Measurements from ENCODE around the gene TMEM132E.

Gene TMEM132E

DNA sequence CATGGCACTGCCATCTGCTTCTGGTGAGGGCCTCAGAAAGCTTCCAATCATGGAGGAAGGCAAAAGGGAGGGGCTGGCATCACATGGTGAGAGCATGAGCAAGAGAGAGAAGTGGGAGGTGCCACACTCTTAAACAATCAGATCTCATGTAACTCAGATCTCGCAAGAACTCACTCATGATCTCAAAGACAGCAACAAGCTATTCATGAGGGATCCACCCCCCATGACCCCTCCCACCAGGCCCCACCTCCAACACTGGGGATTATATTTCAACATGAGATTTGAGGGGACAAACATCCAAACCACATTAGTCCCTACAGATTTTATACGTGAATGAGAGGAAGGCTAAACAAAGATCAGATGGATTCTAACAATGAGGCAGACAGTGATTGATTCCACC is 8.9 kb upstream of the TMEM132E start:
- no peak for DNase-seq (ENCODE audit: low read depth)

DNA sequence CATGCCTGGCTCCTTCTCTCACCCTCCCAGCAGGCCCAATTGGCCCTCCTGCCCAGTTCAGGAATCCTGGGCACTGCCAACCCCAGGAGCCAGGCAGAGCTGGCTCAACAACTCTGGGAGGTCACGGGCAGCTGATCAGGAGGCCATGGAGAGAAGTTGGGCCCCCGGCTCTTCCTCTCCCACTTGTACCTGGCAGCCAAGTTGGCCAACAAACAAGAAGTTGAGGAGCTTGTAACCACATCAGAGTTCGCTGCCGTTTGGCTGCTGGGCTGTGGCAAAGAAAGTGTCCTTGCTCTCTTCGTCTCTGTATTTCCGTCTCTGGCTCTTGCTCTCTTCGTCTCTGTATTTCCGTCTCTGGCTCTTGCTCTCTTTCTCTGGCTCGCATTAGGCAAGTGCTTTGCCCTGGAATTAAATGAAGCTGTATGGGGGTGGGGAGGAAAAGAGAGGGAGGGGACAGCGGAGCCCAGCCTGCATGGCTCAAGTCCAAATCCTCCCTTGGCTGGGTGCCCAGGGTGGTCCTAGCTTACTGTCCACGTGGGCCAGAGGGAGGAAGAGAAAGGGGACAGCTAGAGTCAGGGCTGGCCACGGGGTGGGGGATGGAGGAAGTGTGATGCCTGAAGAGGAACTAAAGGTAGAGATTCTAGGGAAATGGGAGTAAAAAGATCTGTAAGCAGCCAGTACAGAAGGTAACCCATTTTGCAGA is 7.8 kb upstream of the TMEM132E start:
- DNase-seq (ENCODE audit: low read depth): no peak

DNA sequence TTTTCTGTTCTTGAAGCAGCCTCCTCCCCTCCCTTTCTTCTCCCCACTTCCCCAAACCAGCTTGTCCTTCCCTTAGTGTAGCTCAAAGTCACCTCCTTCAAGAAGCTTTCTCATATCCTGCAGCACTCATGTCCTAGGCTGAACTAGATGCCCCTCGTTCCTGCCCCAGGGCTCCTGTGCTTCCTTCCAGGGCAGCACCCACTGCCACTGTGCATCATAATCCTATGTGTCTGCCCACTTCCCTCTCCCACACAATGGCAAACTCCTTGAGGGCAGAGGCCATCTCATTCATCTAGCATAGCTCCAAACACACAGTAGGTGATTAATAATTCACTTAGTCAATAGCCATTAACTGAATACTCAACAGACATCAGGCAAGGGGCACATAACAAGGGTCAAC is 6.9 kb upstream of the TMEM132E start:
- no peak for DNase-seq (ENCODE audit: low read depth)

DNA sequence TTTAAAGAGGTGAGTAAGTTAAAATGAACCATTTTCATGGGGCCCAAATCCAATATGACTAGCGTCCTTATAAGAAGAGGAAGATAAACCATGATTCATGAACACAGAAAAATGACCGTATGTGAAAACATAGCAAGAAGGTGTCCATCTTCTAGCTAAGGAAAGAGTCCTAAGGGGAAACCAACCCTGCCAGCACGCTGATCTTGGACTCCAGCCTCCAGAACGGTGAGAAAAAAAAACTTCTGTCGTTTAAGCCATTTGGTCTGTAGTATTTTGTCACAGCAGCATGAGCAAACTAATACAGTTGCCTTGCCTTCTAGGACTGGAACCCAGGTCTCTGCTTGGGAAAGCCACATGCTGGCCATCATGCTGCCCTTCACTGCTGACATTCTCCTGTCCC is 4.2 kb upstream of the TMEM132E start:
- no peak for DNase-seq (ENCODE audit: low read depth)

DNA sequence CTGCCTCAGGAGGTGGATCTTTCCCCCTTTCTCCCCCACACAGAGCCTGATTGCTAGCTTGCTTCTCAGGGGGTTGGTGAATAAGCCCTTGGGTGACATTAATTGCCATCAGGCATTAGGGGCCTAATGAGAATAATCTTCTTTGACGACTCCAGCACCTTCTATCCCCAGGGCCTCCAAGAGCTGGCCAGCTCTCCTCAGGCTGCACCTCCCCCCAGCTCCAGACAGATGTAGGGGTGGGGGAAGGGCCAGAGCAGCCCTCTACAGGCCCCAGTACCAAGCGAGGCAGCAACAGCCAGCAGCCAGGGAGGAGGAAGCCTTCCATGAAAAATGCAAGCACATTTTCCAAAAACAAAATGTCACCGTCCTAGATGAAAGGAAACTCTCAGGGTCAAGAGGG is 1.4 kb upstream of the TMEM132E start:
- DNase-seq (ENCODE audit: low read depth): no peak

DNA sequence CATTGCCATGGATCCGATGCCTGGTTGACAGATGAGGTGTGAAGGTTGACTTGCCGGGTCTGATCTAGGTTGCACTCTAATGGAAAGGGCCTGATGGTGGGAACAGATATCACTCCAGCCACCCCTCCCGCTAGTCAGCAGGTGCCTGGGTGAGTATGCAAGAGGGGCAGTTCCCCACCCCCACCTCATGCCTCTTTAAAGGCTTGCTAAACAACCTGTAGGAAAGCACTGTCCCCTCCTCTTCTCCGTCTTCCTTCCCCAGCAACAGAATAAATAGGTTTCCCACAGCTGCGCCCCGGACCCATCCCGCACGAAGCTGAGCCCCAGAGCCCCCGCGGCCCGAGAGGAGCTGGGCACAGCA is 746 bp upstream of the TMEM132E start:
- no peak for DNase-seq (ENCODE audit: low read depth)

DNA sequence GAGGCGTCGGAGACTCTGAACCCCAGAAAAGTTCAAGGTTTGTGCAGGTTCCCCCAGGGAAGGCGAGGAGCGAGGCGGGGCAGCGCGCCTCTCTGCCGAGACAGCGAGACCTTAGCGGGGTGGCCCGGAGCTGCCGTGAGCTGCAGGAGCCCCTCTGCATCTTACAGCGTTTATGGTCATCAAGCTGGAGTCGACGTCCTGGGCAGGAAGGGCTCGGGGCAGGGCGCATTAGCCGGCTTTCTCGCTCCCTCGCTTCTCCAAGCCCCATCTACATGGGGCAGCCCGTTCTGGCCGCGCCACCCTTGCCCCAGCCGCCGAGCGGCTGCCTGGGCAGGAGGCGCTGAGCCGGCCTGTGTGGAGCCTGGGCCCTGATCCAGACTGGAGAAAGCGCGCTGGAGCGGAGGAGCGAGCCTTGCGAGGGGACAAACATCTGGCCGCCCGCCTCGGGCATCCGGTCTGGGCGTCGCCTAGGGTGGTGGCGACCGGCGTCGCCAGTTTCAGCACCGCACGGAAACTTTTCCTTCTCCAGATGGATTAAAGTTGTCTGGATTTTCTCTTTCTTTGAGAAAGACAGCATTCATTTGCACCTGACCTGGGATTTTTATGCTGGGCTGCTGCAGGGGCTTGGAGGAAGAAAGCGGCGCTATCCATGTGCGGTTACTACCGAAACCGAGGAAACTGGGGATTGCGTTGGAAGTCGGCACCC is 750 bp downstream of the TMEM132E start:
- no peak for DNase-seq (ENCODE audit: low read depth)

DNA sequence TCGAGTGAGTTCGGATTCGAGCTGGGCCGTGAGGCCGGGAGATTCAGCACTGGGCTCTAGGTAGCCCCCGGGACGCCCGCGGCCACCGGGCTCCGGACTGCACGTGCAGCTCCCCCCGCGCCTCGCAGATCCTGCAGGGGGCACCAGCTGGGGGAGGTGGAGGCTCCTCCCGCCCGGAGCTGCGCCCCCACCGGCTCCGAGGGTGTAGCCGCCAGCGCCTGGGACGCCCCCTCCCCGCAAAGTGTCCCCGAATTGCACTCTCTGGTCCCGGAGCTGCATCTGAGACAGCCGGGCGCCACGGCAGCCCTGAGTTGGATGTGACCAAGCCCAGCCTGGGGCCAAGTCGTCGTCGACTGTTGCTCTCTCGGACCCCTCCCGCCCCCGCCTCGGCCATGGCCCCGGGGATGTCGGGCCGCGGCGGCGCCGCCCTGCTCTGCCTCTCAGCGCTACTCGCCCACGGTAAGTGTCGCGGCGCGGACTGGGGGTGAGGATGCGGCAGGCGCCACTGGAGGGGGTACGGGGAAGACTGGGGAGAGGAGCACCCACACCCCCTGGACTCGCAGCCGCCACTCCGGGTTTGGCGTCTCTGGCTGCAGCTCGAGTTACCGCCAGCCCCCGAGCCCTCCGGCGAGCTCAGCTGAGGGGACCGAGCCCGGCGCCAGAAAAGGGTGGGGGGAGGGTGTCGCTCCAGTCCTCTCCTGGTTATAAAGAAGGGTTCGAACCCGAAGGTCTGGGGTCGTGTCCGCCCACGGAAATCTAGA is 1.5 kb downstream of the TMEM132E start:
- no peak for DNase-seq (ENCODE audit: low read depth)

DNA sequence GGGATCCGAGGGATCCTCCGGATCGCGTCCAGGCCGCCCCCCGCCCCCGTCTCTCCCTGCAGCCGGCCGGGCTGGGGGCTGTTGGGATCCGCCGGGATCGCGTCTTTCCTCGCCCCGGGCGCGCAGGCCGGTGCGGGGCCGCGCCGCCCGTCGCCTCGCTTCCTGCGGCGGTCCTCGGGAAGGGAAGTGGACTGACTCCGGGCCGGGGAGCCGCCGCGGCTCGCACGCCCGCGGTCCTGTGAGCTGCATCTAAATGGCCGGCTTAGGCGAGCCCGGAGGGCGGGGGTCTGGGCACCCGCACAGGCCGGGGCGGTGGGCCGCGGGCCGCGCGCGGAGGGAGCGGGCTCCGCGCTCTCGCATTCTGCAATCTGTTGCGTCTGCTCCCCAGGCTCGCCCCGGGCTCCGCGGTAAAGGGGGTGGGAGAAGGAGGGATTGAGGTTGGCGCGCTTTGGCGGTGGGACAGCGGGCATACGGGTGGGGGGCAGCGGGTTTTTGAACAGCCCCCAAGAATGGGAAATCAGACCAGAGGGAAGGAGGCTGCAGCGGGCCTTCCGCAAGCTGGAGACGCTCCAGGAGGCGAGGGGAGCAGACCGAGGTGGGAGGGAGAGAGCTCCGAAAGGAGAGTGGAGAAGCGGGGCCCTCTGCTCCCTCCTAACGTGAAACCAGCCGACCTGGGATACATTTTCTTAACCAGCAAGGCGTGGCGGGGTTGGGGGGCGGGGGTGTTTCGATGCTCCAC is 2.2 kb downstream of the TMEM132E start:
- no peak for DNase-seq (ENCODE audit: low read depth)

DNA sequence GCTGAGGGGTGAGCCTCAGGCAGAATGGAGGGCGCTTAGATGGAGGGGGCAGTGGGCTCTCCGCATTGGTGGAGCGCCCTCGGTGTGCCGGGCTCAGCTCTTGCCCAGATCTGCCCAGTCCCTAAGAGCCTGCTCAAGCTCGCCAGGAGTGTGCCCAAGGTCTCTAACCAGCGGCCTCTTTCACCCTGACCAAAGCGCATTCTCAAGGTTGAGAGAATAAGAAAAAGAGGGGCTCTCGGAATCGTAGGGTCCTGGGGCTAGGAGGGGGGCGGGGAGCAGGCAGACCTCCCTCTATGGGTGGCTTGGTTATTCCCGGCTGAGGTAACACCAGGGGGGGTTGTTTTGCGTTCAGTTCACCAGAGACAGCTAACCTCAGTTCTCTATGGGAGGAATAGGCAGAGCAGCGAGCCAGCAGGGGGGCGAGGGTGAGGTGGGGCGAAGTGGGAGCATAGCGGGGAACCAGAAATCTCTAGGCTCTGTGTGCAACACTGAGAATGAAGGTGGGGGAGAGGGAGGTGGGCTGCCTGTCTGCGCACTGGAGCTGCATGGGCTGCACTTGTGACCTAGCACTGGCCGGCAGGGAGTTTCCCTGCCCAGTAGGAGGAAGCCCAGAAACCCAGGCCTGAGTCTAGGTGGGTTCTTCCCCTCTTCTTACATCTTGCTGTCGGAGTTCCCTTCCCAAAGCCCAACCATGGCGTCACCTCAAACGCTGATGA is 3.0 kb downstream of the TMEM132E start:
- DNase-seq (ENCODE audit: low read depth): no peak

DNA sequence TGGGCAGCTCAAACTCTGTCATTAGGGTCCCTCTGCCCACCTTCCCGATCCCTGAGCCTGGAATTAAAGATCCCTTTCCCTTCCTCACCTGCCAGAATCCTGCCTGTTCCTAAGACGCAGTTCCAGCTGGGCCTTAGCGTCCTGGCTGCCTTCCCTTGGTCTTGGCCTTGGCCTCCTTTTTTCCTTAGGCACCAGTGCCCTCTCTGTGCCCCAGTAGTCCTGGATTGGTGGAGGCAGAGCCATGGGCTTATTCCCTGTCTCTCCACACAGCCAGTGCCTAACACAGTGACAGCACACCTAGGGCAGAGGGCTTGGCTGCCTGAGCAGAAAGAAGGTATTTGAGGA is 3.5 kb downstream of the TMEM132E start:
- DNase-seq (ENCODE audit: low read depth): no peak

DNA sequence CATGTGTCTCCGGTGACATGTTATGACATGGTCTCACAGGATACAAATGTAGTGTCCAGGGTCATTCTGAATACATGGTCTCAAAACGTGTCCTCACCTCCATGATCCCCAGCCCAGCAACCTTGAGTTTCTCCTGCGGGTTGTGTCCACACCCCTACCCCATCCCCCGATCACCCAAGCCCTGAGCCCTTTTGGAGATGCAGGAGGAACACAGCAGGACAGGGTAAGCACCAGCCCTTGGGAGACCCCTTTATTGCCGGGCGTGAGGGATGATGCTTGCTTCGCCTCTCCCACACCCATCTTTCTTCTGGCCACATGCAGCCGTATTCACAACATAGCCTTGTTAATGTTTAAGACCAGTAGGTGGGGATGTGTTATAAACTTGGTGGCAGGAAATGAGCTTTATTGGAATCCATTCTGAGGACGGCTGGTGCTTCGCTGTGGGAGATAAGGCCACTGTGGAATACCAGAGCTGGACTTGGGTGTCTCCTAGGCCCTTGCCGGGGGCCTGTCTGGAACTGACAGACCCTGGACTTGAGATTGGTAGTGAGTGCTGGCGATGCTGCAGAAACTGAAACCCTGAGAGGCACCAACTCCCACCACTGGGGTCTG is 5.5 kb downstream of the TMEM132E start:
- DNase-seq (ENCODE audit: low read depth): no peak

DNA sequence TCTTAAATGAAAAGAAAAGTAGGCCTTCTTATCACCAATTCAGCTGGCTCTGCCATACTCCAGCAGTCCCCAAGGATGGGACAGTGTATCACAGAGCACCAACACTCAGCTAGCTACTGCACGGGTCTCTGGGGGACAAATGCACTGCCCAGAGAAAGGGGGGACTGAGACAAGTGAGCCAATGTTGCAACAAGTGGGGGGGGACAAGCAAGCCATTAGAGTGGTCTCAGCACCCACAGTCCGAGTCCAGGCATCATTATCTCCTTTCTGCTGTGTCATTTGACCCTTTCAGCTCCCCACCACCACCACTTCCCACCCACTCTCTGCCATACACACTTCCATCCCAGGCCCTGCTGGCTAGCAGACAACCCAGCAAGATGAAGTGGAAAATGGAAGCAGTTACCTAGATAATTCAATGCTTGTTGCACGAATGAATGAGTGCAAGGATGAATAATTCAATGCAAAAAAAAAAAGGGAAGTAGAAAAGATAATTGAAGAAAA is 7.0 kb downstream of the TMEM132E start:
- no peak for DNase-seq (ENCODE audit: low read depth)

DNA sequence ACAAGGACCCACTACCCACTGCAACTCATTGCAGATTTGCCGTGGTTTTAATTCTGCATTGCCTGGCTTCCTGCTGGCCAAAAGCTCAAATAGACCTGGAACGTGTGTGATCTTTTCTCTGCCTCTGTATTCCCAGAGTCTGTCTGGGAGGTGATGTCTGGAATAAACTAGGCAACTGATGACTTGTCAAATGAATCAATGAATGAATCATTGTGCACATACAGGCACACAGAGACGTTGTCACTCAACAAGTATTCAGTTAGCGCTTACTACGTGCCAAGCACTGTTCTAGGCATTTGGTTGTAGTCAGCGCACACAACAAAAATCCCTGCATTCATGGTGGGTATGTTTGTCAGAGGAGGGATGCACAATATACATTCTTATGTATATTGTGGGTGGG is 8.9 kb downstream of the TMEM132E start:
- DNase-seq (ENCODE audit: low read depth): no peak

DNA sequence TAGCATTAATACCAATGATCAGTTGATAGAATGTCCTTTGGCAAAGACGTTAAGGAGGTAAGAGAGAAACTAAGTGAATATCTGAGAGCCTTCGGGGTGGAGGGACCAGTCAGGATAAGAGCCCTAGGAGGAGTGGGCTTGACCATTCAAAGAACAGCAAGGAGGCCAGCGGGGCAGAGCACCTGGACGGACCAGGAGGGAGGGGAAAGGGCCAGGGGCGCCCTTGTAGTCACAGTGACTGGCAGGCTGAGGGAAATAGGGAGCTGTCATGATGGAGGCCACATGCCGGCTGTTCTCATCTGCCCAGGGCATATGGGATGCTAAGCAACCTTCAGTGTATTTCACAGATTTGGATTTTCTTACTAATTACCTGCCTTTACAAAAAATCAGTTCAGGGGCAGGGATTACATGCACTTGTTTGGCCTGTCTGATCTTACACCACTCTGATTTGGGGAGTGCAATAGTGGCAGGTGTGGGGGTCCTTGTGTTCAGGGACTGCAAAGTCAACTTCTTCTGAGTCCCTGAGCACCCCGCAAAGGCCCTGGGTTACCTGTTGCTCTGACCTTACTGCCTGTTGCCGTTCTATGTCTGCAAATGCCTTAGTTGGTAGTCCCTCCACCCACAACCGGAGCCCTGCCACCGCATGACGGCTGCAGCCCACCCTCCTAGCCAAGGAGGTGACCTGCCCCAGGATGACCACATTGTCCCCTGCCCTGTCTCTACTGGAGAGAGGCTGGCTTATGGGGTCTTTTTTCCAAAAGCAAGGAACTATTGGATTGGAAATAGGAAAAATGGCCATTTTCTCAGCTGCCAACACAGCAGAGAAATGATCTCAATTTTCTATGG is 10.0 kb downstream of the TMEM132E start:
- DNase-seq (ENCODE audit: low read depth): no peak

DNA sequence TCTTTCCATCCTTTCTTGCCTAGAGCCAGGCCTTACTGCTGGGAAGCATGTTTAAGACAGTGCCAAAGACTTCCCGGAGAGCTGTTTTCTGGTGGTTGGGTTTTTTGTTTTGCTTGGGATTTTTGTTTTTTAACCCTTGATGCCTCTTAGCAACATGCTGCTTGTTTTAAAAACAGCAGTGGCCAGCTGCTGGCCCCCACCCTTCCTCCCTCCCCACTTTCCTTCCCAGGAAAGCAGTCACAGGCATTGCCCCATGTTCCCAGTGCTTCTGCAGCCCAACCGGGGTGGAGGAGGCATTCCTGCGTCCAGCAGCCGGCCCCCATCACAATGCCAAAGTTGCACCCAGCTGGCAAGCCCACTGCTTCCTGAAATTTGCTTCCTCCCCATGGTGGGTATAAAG is 12.6 kb downstream of the TMEM132E start:
- DNase-seq (ENCODE audit: low read depth): no peak

DNA sequence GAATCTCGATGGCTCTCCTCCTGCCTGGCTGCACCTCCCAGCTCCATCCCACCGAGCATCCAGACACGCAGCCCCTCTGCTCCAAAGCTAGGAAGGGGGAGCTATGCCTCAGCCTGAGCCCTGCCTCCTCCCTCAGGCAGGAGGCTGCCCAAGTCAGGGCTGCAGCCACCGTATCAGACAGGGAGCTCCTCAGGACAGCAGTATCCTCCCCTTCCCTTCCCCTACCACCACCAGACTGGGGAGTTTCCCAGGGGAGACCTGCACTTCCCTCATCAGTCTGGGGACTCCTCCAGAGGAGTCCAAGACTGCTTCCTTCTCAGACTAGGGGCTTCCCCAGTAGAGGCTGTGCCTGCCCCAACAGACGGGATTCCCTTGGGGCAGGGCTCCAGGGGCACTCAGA is 17.5 kb downstream of the TMEM132E start:
- DNase-seq (ENCODE audit: low read depth): no peak

DNA sequence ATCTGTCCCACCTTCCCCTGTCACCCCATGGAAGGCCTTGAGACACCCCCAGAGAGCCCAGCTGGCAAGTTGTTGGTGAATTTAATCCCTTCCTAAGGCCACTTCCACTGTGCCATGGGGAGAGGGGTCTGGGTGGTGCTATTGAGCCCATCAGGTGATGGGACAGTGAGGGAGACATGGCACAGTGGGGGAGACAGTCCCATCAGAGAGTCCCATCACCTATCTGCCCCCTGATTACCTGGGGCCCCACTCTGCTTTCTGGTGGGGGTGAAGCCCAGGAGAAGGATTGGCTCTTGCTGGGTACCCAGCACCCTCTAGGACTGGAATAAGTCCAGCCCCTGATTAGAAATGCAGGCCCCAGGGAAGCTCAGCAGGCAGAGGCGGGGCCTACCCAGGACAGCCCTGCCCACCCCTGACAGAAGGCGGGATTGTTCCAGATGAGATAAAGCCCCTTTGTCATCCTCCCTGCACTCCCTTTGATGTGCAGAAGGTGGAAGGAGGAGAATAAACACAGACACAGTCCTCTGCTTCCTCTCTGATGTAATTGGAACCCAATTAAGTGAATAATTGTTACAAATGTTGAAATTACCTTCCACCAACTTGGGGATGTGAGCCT is 18.9 kb downstream of the TMEM132E start:
- no peak for DNase-seq (ENCODE audit: low read depth)

DNA sequence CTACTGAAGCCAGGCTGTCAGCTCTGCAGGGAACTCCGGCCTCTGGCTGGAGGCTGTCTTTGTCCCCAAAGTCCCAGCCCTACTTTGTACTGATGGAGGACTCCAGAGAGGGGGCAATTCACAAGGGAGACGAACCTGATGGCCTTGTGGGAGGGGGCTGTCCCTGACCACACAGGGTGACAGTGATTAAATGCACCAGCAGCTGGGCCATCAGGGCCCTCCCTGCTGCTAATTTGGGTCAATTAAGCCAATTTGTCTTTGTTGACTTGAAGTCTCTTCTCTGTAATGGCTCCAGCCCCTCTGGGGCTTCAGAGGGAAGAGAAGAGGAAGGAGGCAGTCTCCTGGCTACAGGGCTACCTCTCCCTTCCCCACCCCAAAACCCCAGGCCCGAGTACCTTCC is 22.0 kb downstream of the TMEM132E start:
- no peak for DNase-seq (ENCODE audit: low read depth)

DNA sequence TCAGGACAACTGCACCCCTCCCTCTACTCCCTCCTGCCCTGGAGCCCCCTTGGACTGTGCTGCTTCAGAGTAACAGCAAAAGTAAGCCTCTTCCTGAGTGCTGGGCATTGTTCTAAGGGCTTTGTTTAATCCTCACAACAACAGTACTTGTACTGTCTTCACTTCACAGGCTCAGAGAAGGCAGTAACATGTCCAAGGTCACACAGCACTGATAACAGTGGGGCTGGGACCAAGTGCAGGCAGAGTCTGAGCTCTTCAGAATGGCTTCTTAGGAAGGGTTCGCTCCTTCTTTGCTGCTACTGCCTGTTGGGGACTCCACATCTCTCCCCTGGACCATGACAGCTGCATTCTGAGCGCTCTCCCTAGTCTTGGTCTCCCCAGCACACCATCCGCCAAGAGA is 24.6 kb downstream of the TMEM132E start:
- no peak for DNase-seq (ENCODE audit: low read depth)

Data from T follicular helper cell (primary cell).